Activated CD8-positive, alpha-beta memory T cell treated with anti-CD3 and anti-CD28 coated beads, Interleukin-2, amount 10 ng/mL, durations not matched to agents 7 days and 5 days (primary cell): ENCODE measurements around the gene KBTBD6. TPM values are rescaled to one million over a fixed set of nuclear protein-coding genes. Genes with fewer than 3 reads are reported as not detected.
"Not testable (repeated sequence)": the region's sequence is repeated elsewhere in the genome, so short reads cannot be mapped to it uniquely, and the experiment has no call there.

Experiments
- ATAC-seq: fragments of 150-1000 bp; cut with Tn5 transposase; one replicate; pipeline ENCODE4 v1.10.0; 2021; ENCODE audit warnings: moderate library complexity
- CTCF ChIA-PET: fragments of 350-600 bp; sonication (Branson Sonifier 250); formaldehyde crosslinking; loops from one replicate; lab custom pipeline; 2021; ENCODE audit warnings: antibody characterized with exemption; lab: Charles Lee
- DNase-seq: peaks from one replicate; pipeline ENCODE4 v3.0.0-alpha.2; 2020
- H3K27ac Mint-ChIP-seq: one replicate; pipeline ENCODE4 v1.8.0; 2021; ENCODE audit warnings: mild to moderate bottlenecking, mixed read lengths
- H3K27me3 Mint-ChIP-seq: one replicate; pipeline ENCODE4 v1.8.0; 2021; ENCODE audit warnings: mixed read lengths
- H3K36me3 Mint-ChIP-seq: one replicate; pipeline ENCODE4 v1.8.0; 2021; ENCODE audit warnings: mild to moderate bottlenecking, mixed read lengths
- H3K4me1 Mint-ChIP-seq: one replicate; pipeline ENCODE4 v1.8.0; 2021; ENCODE audit warnings: mixed read lengths
- H3K4me3 Mint-ChIP-seq: one replicate; pipeline ENCODE4 v1.8.0; 2021; ENCODE audit warnings: mild to moderate bottlenecking, moderate library complexity, mixed read lengths
- H3K9me3 Mint-ChIP-seq: one replicate; pipeline ENCODE4 v1.8.0; 2022; ENCODE audit warnings: low read depth, mixed read lengths
- microRNA-seq: library from miRNA; unstranded; fragments of <30 nt; microRNA quantifications from one replicate; pipeline ENCODE4 v1.2.0, GENCODE V29; 2022
- total RNA-seq, 2 experiments: library from RNA; stranded (reverse); gene quantifications; one replicate each; pipeline ENCODE4 v1.2.3, GENCODE V29; 2021

KBTBD6 gene
- total RNA-seq, 2 experiments from 2014 or later: 5.7 to 7.2 TPM

GRCh38 chr13:41122838-41123237, 9.8 kb downstream of the KBTBD6 start:
- Mint-ChIP-seq H3K36me3 (peaks cover 10% of the 10 kb centered on the region), H3K4me3 (no peak overlapping the region), H3K4me1 (no peaks in the 10 kb centered on the region), H3K27me3 (no peaks in the 10 kb centered on the region), H3K9me3 (no peaks in the 10 kb centered on the region), H3K27ac (no peak overlapping the region)
- DNase-seq: no peak
- CTCF ChIA-PET: no interaction called here
- ATAC-seq: no peak

GRCh38 chr13:41117869-41118268, 14.7 kb downstream of the KBTBD6 start:
- Mint-ChIP-seq H3K36me3 (no peaks in the 10 kb centered on the region), H3K27ac (no peak overlapping the region), H3K27me3 (no peaks in the 10 kb centered on the region), H3K9me3 (no peaks in the 10 kb centered on the region), H3K4me1 (no peaks in the 10 kb centered on the region), H3K4me3 (no peak overlapping the region)
- ATAC-seq (no peak), DNase-seq (no peak)
- CTCF ChIA-PET: no interaction called here

GRCh38 chr13:41111454-41111853, 21.1 kb downstream of the KBTBD6 start:
- CTCF ChIA-PET: interaction anchor here (0.7 kb wide), 1 partner anchor 576 kb away, joined by 3 read pairs; no protein-coding TSS in a partner anchor
- no peak for ATAC-seq
- H3K36me3 Mint-ChIP-seq: no peaks in the 10 kb centered on the region

GRCh38 chr13:41107584-41108014, 25.0 kb downstream of the KBTBD6 start:
- Mint-ChIP-seq H3K9me3 (no peaks in the 10 kb centered on the region), H3K36me3 (no peaks in the 10 kb centered on the region), H3K27me3 (no peaks in the 10 kb centered on the region), H3K27ac (no peak overlapping the region), H3K4me1 (no peaks in the 10 kb centered on the region), H3K4me3 (no peak overlapping the region)
- ATAC-seq (no peak), DNase-seq (no peak)
- CTCF ChIA-PET: no interaction called here

More at GRCh38 chr13:41111454-41111853, 21.1 kb downstream of the KBTBD6 start:
- Mint-ChIP-seq H3K4me1 (no peaks in the 10 kb centered on the region), H3K27me3 (no peaks in the 10 kb centered on the region), H3K9me3 (no peaks in the 10 kb centered on the region), H3K27ac (no peak overlapping the region), H3K4me3 (no peak overlapping the region)
- DNase-seq: no peak

GRCh38 chr13:41107104-41107571, 25.5 kb downstream of the KBTBD6 start:
- Mint-ChIP-seq H3K4me3 (no peak overlapping the region), H3K9me3 (no peaks in the 10 kb centered on the region), H3K36me3 (no peaks in the 10 kb centered on the region), H3K27ac (no peak overlapping the region), H3K27me3 (no peaks in the 10 kb centered on the region), H3K4me1 (no peaks in the 10 kb centered on the region)
- CTCF ChIA-PET: no interaction called here
- DNase-seq (no peak), ATAC-seq (no peak)

DNA sequence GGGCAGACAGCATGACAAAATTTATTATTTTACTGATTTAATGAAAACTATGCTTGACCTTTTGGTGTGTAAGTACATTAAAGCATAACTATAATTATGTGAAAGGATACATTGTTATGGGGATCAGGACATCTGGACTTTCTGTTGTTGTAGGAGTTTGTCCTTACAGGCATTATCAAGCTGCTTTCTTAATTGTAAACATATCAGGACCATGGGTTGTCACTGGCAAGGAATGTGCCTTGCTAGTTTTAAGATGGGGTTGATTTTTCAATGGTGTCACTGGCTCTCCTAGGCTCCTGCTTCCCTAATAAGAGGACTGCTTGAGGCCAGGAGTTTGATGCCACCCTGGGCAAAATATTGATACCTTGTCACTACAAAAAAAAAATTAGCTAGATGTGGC, 32.6 kb downstream of the KBTBD6 start:
- CTCF ChIA-PET: interaction anchor here (0.8 kb wide), 1 partner anchor 12 kb away, joined by 3 read pairs; no protein-coding TSS in a partner anchor
- Mint-ChIP-seq H3K27ac (no peak overlapping the region), H3K36me3 (no peaks in the 10 kb centered on the region), H3K27me3 (peaks cover 12% of the 10 kb centered on the region), H3K4me3 (no peak overlapping the region), H3K9me3 (no peaks in the 10 kb centered on the region), H3K4me1 (no peaks in the 10 kb centered on the region)
- no peak for DNase-seq
- no peak for ATAC-seq

DNA sequence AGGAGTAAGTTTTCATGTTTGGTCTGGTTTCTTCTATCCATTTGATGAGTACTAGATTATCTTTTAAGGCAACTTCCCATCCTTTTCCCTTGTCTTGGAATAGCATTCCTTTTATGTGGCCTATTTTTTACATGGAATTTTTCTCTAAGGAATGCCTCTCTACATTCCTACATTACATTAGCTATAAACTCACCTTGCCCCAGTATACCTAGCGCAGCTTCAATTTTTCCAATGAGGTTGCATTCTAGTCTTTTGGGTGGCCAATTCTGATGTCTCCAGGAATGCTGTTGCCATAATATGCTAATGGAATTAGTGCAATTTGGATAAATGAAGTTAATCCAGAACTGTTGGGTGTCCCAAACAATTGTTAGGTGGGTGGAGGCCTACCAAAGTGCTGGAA, 33.8 kb downstream of the KBTBD6 start:
- DNase-seq: no peak
- CTCF ChIA-PET: no interaction called here
- Mint-ChIP-seq H3K27me3 (peaks cover 12% of the 10 kb centered on the region), H3K4me3 (no peak overlapping the region), H3K4me1 (no peaks in the 10 kb centered on the region), H3K9me3 (no peaks in the 10 kb centered on the region), H3K36me3 (no peaks in the 10 kb centered on the region), H3K27ac (no peak overlapping the region)
- ATAC-seq: no peak

DNA sequence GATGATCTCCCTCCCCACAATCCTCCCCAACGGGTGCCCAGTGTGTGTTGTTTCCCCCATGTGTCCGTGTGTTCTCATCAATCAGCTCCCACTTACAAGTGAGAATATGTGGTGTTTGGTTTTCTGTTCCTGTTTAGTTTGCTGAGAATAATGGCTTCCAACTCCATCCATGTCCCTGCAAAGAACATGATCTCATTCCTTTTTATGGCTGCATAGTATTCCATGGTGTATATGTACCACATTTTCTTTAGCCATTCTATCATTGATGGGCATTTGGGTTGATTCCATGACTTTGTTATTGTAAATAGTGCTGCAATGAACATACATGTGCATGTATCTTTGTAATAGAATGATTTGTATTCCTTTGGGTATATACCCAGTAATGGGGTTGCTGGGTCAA, 36.9 kb downstream of the KBTBD6 start:
- CTCF ChIA-PET, H3K4me3 Mint-ChIP-seq, H3K4me1 Mint-ChIP-seq, H3K36me3 Mint-ChIP-seq, ATAC-seq, H3K27ac Mint-ChIP-seq, H3K9me3 Mint-ChIP-seq, DNase-seq: not testable (repeated sequence)
- H3K27me3 Mint-ChIP-seq: peaks cover 12% of the 10 kb centered on the region

DNA sequence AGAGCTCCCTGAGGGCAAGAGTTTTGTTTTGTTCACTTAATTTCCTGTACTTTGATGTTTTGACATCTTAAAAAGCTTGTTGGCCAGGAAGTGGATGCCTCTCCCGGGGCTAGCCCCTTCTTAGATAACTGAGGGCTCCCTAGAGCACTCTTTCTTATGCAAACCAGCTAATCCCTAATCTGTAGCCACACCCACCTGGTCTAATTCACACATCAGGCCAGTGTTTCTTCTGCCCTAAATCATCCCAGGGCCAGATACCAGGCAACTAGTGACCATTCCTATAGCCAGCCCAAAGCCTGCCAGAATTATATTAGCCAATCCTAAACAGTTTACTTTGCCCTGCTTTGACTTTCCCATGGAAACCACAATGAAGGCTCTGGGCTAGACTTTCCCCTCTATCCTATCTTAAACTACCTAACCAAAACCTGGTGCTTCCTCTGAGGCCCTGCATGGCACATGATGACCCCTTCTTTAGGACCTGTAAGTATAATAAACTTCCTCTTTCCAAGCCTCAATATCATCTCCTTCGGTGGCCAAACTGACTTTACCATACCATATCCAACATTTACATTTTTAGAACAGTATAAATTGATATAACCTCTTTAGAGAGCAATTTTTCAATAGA, 46.5 kb downstream of the KBTBD6 start:
- CTCF ChIA-PET: interaction anchor here (0.9 kb wide), 1 partner anchor 26 kb away, joined by 3 read pairs; no protein-coding TSS in a partner anchor
- DNase-seq: no peak
- Mint-ChIP-seq H3K36me3 (peaks cover 17% of the 10 kb centered on the region), H3K27ac (no peak overlapping the region), H3K27me3 (no peaks in the 10 kb centered on the region), H3K4me3 (no peak overlapping the region), H3K9me3 (no peaks in the 10 kb centered on the region), H3K4me1 (no peaks in the 10 kb centered on the region)
- no peak for ATAC-seq

DNA sequence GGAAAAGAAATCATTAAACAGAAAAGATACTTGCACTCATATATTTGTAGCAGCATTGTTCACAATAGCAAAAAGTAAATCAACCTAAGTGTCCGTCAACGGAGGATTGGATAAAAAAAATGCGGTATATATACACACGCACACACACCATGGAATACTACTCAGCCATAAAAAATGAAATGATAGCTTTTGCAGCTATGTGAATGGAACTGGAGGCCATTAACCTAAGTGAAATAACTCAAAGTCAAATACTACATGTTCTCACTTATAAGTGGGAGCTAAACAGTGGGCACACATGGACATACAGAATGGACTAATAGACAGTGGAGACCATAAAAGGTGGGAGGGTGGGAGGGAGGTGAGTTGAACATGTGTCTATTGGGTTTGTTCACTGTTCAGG, 52.9 kb downstream of the KBTBD6 start:
- Mint-ChIP-seq H3K4me3 (no peak overlapping the region), H3K27me3 (no peaks in the 10 kb centered on the region), H3K4me1 (no peaks in the 10 kb centered on the region), H3K27ac (no peak overlapping the region), H3K9me3 (no peaks in the 10 kb centered on the region), H3K36me3 (peaks cover 50% of the 10 kb centered on the region)
- DNase-seq (no peak), ATAC-seq (no peak)
- CTCF ChIA-PET: no interaction called here

Small RNA genes within 50 kb of the gene (microRNA-seq; reads per million reads assigned to microRNA genes)
- not detected for gene MIR3168

Other genes with a start within 250 kb of the KBTBD6 start
- gene ELF1, start 113.5 kb downstream of the KBTBD6 start, total RNA-seq: 100 to 1,000 TPM; 120 to 143 TPM
- 10 to 100 TPM in 1 of 2 experiments, 1 to 10 TPM in 1; 8.4 to 13.2 TPM for gene WBP4, start 71.3 kb downstream of the KBTBD6 start, total RNA-seq
- gene KBTBD7, start 61.8 kb upstream of the KBTBD6 start, total RNA-seq: 1 to 10 TPM; 6.5 to 7.6 TPM
- gene MTRF1, start 130.8 kb upstream of the KBTBD6 start, total RNA-seq: 10 to 100 TPM; 22.2 to 23.3 TPM
- gene NAA16, start 178.5 kb upstream of the KBTBD6 start, total RNA-seq: 10 to 100 TPM; 27.8 to 27.9 TPM